ENCODE data around the gene IMMP2L.

DNA sequence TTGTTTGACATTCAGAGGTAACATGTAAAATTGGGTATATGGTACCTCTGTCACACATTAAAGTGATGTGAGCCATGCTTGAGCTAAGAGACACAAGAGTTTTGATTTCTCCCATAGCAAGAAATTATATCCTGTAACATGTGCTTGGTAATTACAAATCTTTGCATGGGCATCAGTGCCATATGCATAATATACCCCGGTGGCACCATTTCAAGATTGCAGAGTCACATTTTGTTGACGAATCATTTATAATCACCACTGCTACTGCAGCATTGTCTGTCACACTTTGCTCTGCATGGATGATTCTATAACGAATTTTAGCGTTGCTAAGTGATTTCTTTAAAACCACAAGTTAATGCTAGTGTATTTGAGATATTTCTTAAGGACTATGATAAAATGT is 915.0 kb downstream of the IMMP2L start:
- TF ChIP-seq, protein P1, sequence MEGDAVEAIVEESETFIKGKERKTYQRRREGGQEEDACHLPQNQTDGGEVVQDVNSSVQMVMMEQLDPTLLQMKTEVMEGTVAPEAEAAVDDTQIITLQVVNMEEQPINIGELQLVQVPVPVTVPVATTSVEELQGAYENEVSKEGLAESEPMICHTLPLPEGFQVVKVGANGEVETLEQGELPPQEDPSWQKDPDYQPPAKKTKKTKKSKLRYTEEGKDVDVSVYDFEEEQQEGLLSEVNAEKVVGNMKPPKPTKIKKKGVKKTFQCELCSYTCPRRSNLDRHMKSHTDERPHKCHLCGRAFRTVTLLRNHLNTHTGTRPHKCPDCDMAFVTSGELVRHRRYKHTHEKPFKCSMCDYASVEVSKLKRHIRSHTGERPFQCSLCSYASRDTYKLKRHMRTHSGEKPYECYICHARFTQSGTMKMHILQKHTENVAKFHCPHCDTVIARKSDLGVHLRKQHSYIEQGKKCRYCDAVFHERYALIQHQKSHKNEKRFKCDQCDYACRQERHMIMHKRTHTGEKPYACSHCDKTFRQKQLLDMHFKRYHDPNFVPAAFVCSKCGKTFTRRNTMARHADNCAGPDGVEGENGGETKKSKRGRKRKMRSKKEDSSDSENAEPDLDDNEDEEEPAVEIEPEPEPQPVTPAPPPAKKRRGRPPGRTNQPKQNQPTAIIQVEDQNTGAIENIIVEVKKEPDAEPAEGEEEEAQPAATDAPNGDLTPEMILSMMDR (IDR thresholded peaks at IDR 0.05; ENCODE audit: insufficient read depth, low read length, poor library complexity, severe bottlenecking), result no peak
- no peak for TF ChIP-seq EZH2phosphoT487 (conservative IDR thresholded peaks at IDR 0.05; ENCODE audit: low read length)

Measured in SU-DHL-6 (cell line).